HG03103 (cell line): Measurements from ENCODE around the gene NXPH1.
A peak's percentile ranks its signal among the peaks of the same experiment; 100 is the strongest.

Experiments
- ATAC-seq: cut with Tn5 transposase; IDR thresholded peaks from one replicate; pipeline ENCODE4 v1.9.1; 2021; ENCODE audit warnings: low read depth; ENCODE audit not compliant: unreplicated experiment

The NXPH1 gene

GRCh38 chr7:8491544-8492489 is 58.4 kb downstream of the NXPH1 start:
- ATAC-seq: no peak

GRCh38 chr7:8499128-8499527 is 65.7 kb downstream of the NXPH1 start:
- no peak for ATAC-seq

- no peak for ATAC-seq
Measured at GRCh38 chr7:8500286-8500685, 66.9 kb downstream of the NXPH1 start.

- ATAC-seq: no peak
Measured at GRCh38 chr7:8507566-8507965, 74.2 kb downstream of the NXPH1 start.

- no peak for ATAC-seq
Measured at GRCh38 chr7:8509621-8510020, 76.2 kb downstream of the NXPH1 start.

GRCh38 chr7:8511855-8512254 is 78.4 kb downstream of the NXPH1 start:
- ATAC-seq: no peak

GRCh38 chr7:8514781-8515519 is 81.5 kb downstream of the NXPH1 start:
- no peak for ATAC-seq

- ATAC-seq: no peak
Measured at GRCh38 chr7:8515640-8516185, 82.3 kb downstream of the NXPH1 start.

- no peak for ATAC-seq
Measured at GRCh38 chr7:8516976-8517375, 83.6 kb downstream of the NXPH1 start.

GRCh38 chr7:8528311-8528710 is 94.9 kb downstream of the NXPH1 start:
- no peak for ATAC-seq

- ATAC-seq: no peak
Measured at GRCh38 chr7:8531991-8532515, 98.6 kb downstream of the NXPH1 start.

- peak; percentile 72 for ATAC-seq
Measured at GRCh38 chr7:8536431-8536830, 103.0 kb downstream of the NXPH1 start.

- no peak for ATAC-seq
Measured at GRCh38 chr7:8549046-8549445, 115.6 kb downstream of the NXPH1 start.

- ATAC-seq: no peak
Measured at GRCh38 chr7:8560501-8560900, 127.1 kb downstream of the NXPH1 start.

GRCh38 chr7:8561449-8561848 is 128.0 kb downstream of the NXPH1 start:
- ATAC-seq: no peak

GRCh38 chr7:8564281-8564680 is 130.9 kb downstream of the NXPH1 start:
- ATAC-seq: no peak

GRCh38 chr7:8566016-8566415 is 132.6 kb downstream of the NXPH1 start:
- ATAC-seq: no peak

- no peak for ATAC-seq
Measured at GRCh38 chr7:8567626-8568025, 134.2 kb downstream of the NXPH1 start.

GRCh38 chr7:8579661-8580194 is 146.3 kb downstream of the NXPH1 start:
- ATAC-seq: no peak

- no peak for ATAC-seq
Measured at GRCh38 chr7:8581842-8582241, 148.4 kb downstream of the NXPH1 start.

- ATAC-seq: no peak
Measured at GRCh38 chr7:8582728-8583127, 149.3 kb downstream of the NXPH1 start.
